IMR-90 (cell line): Measurements from ENCODE around the gene FOSL1. TPM values are rescaled to one million over a fixed set of nuclear protein-coding genes. Genes with fewer than 3 reads are reported as not detected.

Experiments used
- polyA plus RNA-seq, 3 experiments: library from polyadenylated mRNA; depleted of rRNA; stranded (reverse); fragments of >200 nt; gene quantifications; 2 replicates each; pipeline ENCODE4 v1.2.3, GENCODE V29; 2012; ENCODE audit warnings: low replicate concordance in 1 of 3
- total RNA-seq: library from RNA; depleted of rRNA; stranded (reverse); fragments of >200 nt; gene quantifications from 2 replicates; pipeline ENCODE4 v1.2.3, GENCODE V29; 2012; rRNA removed

Gene FOSL1
- total and polyA plus RNA-seq, 2 of the 4 experiments (the other 2 are of a cell fraction), result 17.2 to 107 TPM

Other genes with a start within 250 kb of the FOSL1 start
- 8.6 and 8.9 TPM in 2 replicates for gene RELA, start 237.5 kb downstream of the FOSL1 start, total RNA-seq
- 51.0 and 53.0 TPM in 2 replicates for gene RELA, start 237.5 kb downstream of the FOSL1 start, polyA plus RNA-seq (2012; rRNA removed)
- gene KAT5, start 188.1 kb downstream of the FOSL1 start, total RNA-seq, result 28.6 and 33.3 TPM in 2 replicates
- 34.2 and 41.1 TPM in 2 replicates for gene KAT5, start 188.1 kb downstream of the FOSL1 start, polyA plus RNA-seq (2012; rRNA removed)
- gene RNASEH2C, start 179.6 kb downstream of the FOSL1 start, total RNA-seq, result 40.0 and 69.4 TPM in 2 replicates
- gene RNASEH2C, start 179.6 kb downstream of the FOSL1 start, polyA plus RNA-seq (2012; rRNA removed), result 34.8 and 46.3 TPM in 2 replicates
- 2.2 and 2.5 TPM in 2 replicates for gene AP5B1, start 119.4 kb downstream of the FOSL1 start, total RNA-seq
- gene AP5B1, start 119.4 kb downstream of the FOSL1 start, polyA plus RNA-seq (2012; rRNA removed), result 5.0 and 6.0 TPM in 2 replicates
- gene OVOL1, start 113.3 kb downstream of the FOSL1 start, total RNA-seq, result not detected in 2 replicates
- not detected in 2 replicates for gene OVOL1, start 113.3 kb downstream of the FOSL1 start, polyA plus RNA-seq (2012; rRNA removed)
- 0.36 TPM in 1 of 2 replicates, not detected in the other for gene SNX32, start 66.4 kb downstream of the FOSL1 start, total RNA-seq
- gene SNX32, start 66.4 kb downstream of the FOSL1 start, polyA plus RNA-seq (2012; rRNA removed), result 0.69 and 0.79 TPM in 2 replicates
- 919 and 960 TPM in 2 replicates for gene CFL1, start 42.2 kb downstream of the FOSL1 start, total RNA-seq
- gene CFL1, start 42.2 kb downstream of the FOSL1 start, polyA plus RNA-seq (2012; rRNA removed), result 2,231 and 2,466 TPM in 2 replicates
- gene MUS81, start 40.0 kb downstream of the FOSL1 start, total RNA-seq, result 22.5 and 23.7 TPM in 2 replicates
- 47.9 and 57.0 TPM in 2 replicates for gene MUS81, start 40.0 kb downstream of the FOSL1 start, polyA plus RNA-seq (2012; rRNA removed)
- 62.7 and 69.2 TPM in 2 replicates for gene EFEMP2, start 27.6 kb downstream of the FOSL1 start, total RNA-seq
- gene EFEMP2, start 27.6 kb downstream of the FOSL1 start, polyA plus RNA-seq (2012; rRNA removed), result 431 and 601 TPM in 2 replicates
- 0.18 TPM in 1 of 2 replicates, not detected in the other for gene CTSW, start 20.6 kb downstream of the FOSL1 start, total RNA-seq
- 0.07 and 0.23 TPM in 2 replicates for gene CTSW, start 20.6 kb downstream of the FOSL1 start, polyA plus RNA-seq (2012; rRNA removed)
- 119 and 182 TPM in 2 replicates for gene FIBP, start 11.9 kb downstream of the FOSL1 start, total RNA-seq
- 141 and 163 TPM in 2 replicates for gene FIBP, start 11.9 kb downstream of the FOSL1 start, polyA plus RNA-seq (2012; rRNA removed)
- gene CCDC85B, start 9.7 kb downstream of the FOSL1 start, total RNA-seq, result 17.6 and 21.9 TPM in 2 replicates
- gene CCDC85B, start 9.7 kb downstream of the FOSL1 start, polyA plus RNA-seq (2012; rRNA removed), result 35.4 and 62.1 TPM in 2 replicates
- 19.4 and 20.3 TPM in 2 replicates for gene C11orf68, start 18.7 kb upstream of the FOSL1 start, total RNA-seq
- gene C11orf68, start 18.7 kb upstream of the FOSL1 start, polyA plus RNA-seq (2012; rRNA removed), result 96.1 and 104 TPM in 2 replicates
- gene DRAP1, start 19.0 kb upstream of the FOSL1 start, total RNA-seq, result 237 and 339 TPM in 2 replicates
- gene DRAP1, start 19.0 kb upstream of the FOSL1 start, polyA plus RNA-seq (2012; rRNA removed), result 344 and 428 TPM in 2 replicates
- under 0.01 TPM in 1 of 2 replicates, not detected in the other for gene TSGA10IP, start 45.1 kb upstream of the FOSL1 start, total RNA-seq
- gene TSGA10IP, start 45.1 kb upstream of the FOSL1 start, polyA plus RNA-seq (2012; rRNA removed), result 0.19 and 0.21 TPM in 2 replicates
- 25.5 and 32.5 TPM in 2 replicates for gene SART1, start 61.3 kb upstream of the FOSL1 start, total RNA-seq
- gene SART1, start 61.3 kb upstream of the FOSL1 start, polyA plus RNA-seq (2012; rRNA removed), result 42.2 and 43.5 TPM in 2 replicates
- 43.0 and 62.6 TPM in 2 replicates for gene EIF1AD, start 101.8 kb upstream of the FOSL1 start, total RNA-seq
- 30.0 and 32.5 TPM in 2 replicates for gene EIF1AD, start 101.8 kb upstream of the FOSL1 start, polyA plus RNA-seq (2012; rRNA removed)
- 35.0 and 36.6 TPM in 2 replicates for gene BANF1, start 102.1 kb upstream of the FOSL1 start, total RNA-seq
- gene BANF1, start 102.1 kb upstream of the FOSL1 start, polyA plus RNA-seq (2012; rRNA removed), result 242 and 249 TPM in 2 replicates
- 0.28 and 0.54 TPM in 2 replicates for gene CST6, start 111.6 kb upstream of the FOSL1 start, total RNA-seq
- gene CST6, start 111.6 kb upstream of the FOSL1 start, polyA plus RNA-seq (2012; rRNA removed), result 3.0 and 4.9 TPM in 2 replicates
- 0.18 and 0.28 TPM in 2 replicates for gene CATSPER1, start 126.1 kb upstream of the FOSL1 start, total RNA-seq
- 0.91 and 1.0 TPM in 2 replicates for gene CATSPER1, start 126.1 kb upstream of the FOSL1 start, polyA plus RNA-seq (2012; rRNA removed)
- gene GAL3ST3, start 148.8 kb upstream of the FOSL1 start, total RNA-seq, result not detected in 2 replicates
- 0.19 TPM in 2 replicates for gene GAL3ST3, start 148.8 kb upstream of the FOSL1 start, polyA plus RNA-seq (2012; rRNA removed)
- gene SF3B2, start 152.0 kb upstream of the FOSL1 start, total RNA-seq, result 120 and 164 TPM in 2 replicates
- 110 and 122 TPM in 2 replicates for gene SF3B2, start 152.0 kb upstream of the FOSL1 start, polyA plus RNA-seq (2012; rRNA removed)
- gene PACS1, start 169.9 kb upstream of the FOSL1 start, total RNA-seq, result 7.3 and 8.6 TPM in 2 replicates
- 29.0 and 32.0 TPM in 2 replicates for gene PACS1, start 169.9 kb upstream of the FOSL1 start, polyA plus RNA-seq (2012; rRNA removed)